ENCODE data around the gene ADAMTS20. TPM values are rescaled to one million over a fixed set of nuclear protein-coding genes. Genes with fewer than 3 reads are reported as not detected.

The ADAMTS20 gene
- total and polyA plus RNA-seq, 10 of the 15 experiments (the other 5 are each of a cell fraction or from before 2014, with no cell fraction given) = 0.33 TPM; not detected in 9

GRCh38 chr12:43329375-43329774 lies 222.6 kb downstream of the ADAMTS20 start:
- no peak overlapping the region for H3K9ac ChIP-seq (ENCODE audit: control insufficient read depth, insufficient read depth, low read length)
- SMC1A ChIA-PET (ENCODE audit: uncharacterized antibody, unreplicated experiment) = interaction anchor here (1.2 kb wide), 1 partner anchor 13 kb away, joined by 3 read pairs; no protein-coding TSS in a partner anchor
- BruUV-seq (replicated peaks) = no TSS peak
- RAD21 ChIA-PET (ENCODE audit: unreplicated experiment) = interaction anchor here (0.6 kb wide), 1 partner anchor 781 kb away, joined by 3 read pairs; no protein-coding TSS in a partner anchor
- no peaks in the 10 kb centered on the region for H3K36me3 ChIP-seq (ENCODE audit: control insufficient read depth in 2 of 2, insufficient read depth in 2 of 2, low read length in 1 of 2)
- H4K20me1 ChIP-seq (ENCODE audit: control insufficient read depth, insufficient read depth) = no peaks in the 10 kb centered on the region
- no peak for DNase-seq (ENCODE audit: low read depth, low spot score)
- no peak overlapping the region for H3K4me2 ChIP-seq (ENCODE audit: control insufficient read depth, insufficient read depth)
- no peaks in the 10 kb centered on the region for H3K79me2 ChIP-seq (ENCODE audit: control insufficient read depth, insufficient read depth, low read length)
- no peaks in the 10 kb centered on the region for H3K4me1 ChIP-seq (ENCODE audit: control insufficient read depth, insufficient read depth, low read length)
- WGBS (ENCODE audit: insufficient coverage, insufficient replicate concordance, low lambda C conversion rate, missing lambda C conversion rate) = 13% methylated on average over 1 of the region's 1 CpG
- in situ Hi-C loops (cut with MboI) (no loop called here), intact Hi-C loops (cut with micrococcal nuclease; ENCODE audit: unreplicated experiment) (no loop called here)
- no peak for ATAC-seq
- CTCF ChIA-PET = interaction anchor here (4.9 kb wide), 1 partner anchor 8 kb away, joined by 38 read pairs; no protein-coding TSS in a partner anchor
- POLR2A ChIA-PET = no interaction called here
- no peak overlapping the region for H3K4me3 ChIP-seq
- H3K27ac ChIP-seq (ENCODE audit: control insufficient read depth, insufficient read depth) = no peak overlapping the region
- no peaks in the 10 kb centered on the region for H3K27me3 ChIP-seq (replicated peaks in 1 of 2; ENCODE audit: control insufficient read depth in 2 of 2, insufficient read depth in 2 of 2, low read length in 1 of 2)
- no peak for FAIRE-seq
- no peak overlapping the region for H2AFZ ChIP-seq (ENCODE audit: control insufficient read depth, low read depth, low read length)
- H3K9me3 ChIP-seq (replicated peaks; ENCODE audit: control insufficient read depth, insufficient read depth, low read length) = no peaks in the 10 kb centered on the region
- TF ChIP-seq POLR2A (IDR thresholded peaks at IDR 0.05; ENCODE audit: low read depth, low read length) (no peak), PBX3 (IDR thresholded peaks at IDR 0.05; ENCODE audit: insufficient replicate concordance, low read depth, low read length) (no peak), NBN (IDR thresholded peaks at IDR 0.05) (no peak), CEBPZ (IDR thresholded peaks at IDR 0.05; ENCODE audit: low read depth, low read length) (no peak), YY1 (IDR thresholded peaks at IDR 0.05; ENCODE audit: low read depth, low read length) (no peak), CBX3 (IDR thresholded peaks at IDR 0.05; ENCODE audit: borderline replicate concordance, low read depth) (no peak), CBFB (IDR thresholded peaks at IDR 0.05; ENCODE audit: low read depth) (no peak), CHD4 (IDR thresholded peaks at IDR 0.05) (no peak), ELK1 (IDR thresholded peaks at IDR 0.05; ENCODE audit: low read depth, low read length) (no peak), E2F8 (IDR thresholded peaks at IDR 0.05; ENCODE audit: low read depth, partially characterized antibody) (no peak), REST (IDR thresholded peaks at IDR 0.05; ENCODE audit: low read depth, low read length) (no peak), NFIC (IDR thresholded peaks at IDR 0.05; ENCODE audit: low read depth, low read length) (no peak), KLF5 (IDR thresholded peaks at IDR 0.05; ENCODE audit: partially characterized antibody) (no peak)

Measured in GM12878 (cell line).